22Rv1 (cell line): ENCODE measurements around the gene URGCP.
"Not testable (repeated sequence)": the region's sequence is repeated elsewhere in the genome, so short reads cannot be mapped to it uniquely, and the experiment has no call there.

ENCODE experiments used
- H3K27ac ChIP-seq: fragments of 450-650 bp; 2 replicates; pipeline ENCODE4 v1.5.1; 2017
- ZFX ChIP-seq: fragments of 450-650 bp; IDR thresholded peaks from 2 replicates; pipeline ENCODE4 v1.6.1; 2017; ENCODE audit warnings: antibody characterized with exemption, borderline replicate concordance
- TF ChIP-seq, protein P1 (sequence below): fragments of 450-650 bp; IDR thresholded peaks from 2 replicates; pipeline ENCODE4 v1.5.1; 2017; ENCODE audit warnings: mild to moderate bottlenecking

Gene URGCP

DNA sequence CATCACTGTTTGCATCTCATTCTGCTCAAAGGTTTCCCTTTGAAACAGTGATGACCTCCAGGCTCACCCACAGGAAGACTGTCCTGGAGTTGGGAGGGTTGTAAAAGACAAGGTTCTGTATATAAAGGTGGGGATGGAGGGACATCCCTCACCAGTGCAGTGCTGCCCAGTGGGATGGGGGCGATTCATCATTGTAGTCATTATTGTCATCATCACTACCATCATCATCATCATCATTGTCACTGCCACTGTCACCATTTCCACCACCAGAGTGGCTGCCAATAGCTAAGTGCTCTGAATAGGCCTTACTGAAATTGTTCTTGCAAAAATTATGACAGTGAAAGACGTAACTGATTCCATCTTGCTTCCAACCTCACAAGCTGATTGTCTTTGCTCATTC lies 61.7 kb downstream of the URGCP start:
- TF ChIP-seq ZFX, result no peak
- TF ChIP-seq, protein P1, sequence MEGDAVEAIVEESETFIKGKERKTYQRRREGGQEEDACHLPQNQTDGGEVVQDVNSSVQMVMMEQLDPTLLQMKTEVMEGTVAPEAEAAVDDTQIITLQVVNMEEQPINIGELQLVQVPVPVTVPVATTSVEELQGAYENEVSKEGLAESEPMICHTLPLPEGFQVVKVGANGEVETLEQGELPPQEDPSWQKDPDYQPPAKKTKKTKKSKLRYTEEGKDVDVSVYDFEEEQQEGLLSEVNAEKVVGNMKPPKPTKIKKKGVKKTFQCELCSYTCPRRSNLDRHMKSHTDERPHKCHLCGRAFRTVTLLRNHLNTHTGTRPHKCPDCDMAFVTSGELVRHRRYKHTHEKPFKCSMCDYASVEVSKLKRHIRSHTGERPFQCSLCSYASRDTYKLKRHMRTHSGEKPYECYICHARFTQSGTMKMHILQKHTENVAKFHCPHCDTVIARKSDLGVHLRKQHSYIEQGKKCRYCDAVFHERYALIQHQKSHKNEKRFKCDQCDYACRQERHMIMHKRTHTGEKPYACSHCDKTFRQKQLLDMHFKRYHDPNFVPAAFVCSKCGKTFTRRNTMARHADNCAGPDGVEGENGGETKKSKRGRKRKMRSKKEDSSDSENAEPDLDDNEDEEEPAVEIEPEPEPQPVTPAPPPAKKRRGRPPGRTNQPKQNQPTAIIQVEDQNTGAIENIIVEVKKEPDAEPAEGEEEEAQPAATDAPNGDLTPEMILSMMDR, result no peak

DNA sequence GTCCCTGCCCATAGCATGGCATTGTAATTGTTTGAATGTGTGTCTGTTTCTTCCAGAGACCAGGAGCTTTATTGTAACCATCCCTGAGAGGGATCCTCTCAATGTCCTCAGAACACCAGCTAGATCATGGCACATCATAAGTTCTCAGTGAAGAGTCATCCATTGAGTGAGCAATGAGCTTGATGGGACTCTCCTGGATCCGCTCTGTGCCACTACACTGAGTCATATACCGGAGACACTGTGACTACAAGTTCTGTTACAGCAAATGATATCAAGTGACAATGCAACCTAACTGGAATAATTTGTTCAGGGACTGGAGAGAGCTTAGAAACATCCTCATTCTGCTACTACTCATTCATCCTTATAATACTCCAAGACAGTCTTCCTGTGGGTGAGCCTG lies 62.1 kb downstream of the URGCP start:
- no peak for TF ChIP-seq ZFX
- TF ChIP-seq, protein P1, result no peak
- H3K27ac ChIP-seq, result no peak overlapping the region

More for the DNA sequence above, 61.7 kb downstream of the URGCP start:
- H3K27ac ChIP-seq, result no peak overlapping the region

DNA sequence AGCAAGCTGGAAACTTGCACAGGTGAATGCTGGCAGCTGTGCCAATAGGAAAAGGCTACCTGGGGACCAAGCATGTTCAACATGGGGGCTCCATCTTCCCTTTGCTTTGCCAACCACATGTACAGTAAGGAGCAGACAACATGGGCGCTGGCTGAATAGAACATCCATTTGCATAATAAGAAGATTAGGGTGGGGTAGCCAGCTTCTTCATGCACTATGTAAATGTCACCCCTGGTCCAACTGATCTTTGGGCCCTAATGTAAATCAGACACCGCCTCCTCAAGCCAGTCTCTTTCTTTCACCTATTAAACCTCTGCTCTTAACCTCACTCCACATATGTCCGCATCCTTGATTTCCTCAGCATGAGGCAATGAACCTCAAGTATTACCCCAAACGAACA lies 63.1 kb downstream of the URGCP start:
- H3K27ac ChIP-seq, result no peak overlapping the region
- no peak for TF ChIP-seq ZFX
- TF ChIP-seq, protein P1, result no peak

DNA sequence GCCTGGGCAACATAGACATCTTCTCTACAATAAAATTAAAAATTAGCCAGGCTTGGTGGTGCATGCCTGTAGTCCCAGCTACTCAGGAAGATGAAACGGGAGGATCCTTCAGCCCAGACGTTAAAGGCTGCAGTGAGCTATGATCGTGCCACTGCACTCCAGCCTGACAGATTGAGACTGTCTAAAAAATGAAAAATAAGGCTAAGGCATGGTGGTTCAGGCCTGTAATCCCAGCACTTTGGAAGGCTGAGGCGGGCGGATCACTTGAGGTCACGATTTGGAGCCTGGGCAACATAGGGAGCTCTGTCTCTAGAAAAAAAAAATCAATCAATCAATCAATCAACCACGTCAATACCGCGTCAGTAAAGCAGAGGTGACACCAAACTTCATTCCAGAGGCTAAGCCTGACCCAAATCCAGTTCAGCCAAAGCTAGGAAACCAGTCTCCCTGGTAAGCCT lies 68.2 kb downstream of the URGCP start:
- H3K27ac ChIP-seq, result no peak overlapping the region
- TF ChIP-seq, protein P1, result no peak
- no peak for TF ChIP-seq ZFX

DNA sequence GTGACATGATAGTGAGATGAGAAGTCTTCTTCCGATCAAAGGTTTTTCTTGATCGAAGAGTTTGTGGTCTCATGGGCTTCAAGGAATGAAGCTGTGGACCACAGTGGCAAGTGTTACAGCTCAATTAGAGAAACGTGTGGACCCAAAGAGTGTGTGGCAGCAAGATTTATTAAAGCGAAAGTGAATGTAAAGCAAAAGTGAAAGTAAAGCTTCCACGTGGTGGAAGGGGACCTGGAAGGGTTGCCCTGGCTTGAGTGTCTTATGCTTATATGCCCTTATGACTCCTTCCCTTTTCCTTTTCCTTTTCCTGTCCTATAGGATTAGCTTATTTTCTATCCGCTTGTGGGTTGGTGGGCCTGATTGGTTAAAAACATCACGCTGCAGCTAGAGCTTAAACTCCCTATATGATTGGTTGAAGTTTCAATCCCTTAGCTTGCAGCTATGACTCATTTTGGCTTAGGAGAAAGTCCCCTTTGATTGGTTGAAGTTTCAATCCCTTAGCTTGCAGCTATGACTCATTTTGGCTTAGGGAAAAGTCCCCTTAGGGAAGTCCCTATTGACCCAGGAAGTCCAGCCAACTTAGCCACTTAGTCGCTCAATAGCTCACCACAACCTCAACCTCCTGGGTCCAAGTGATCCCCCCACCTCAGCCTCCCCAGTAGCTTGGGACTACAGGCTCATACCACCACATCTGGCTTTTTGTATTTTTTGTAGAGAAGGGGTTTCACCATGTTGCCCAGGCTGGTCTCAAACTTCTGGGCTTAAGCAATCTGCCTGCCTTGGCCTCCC lies 71.7 kb downstream of the URGCP start:
- H3K27ac ChIP-seq, result no peak overlapping the region

DNA sequence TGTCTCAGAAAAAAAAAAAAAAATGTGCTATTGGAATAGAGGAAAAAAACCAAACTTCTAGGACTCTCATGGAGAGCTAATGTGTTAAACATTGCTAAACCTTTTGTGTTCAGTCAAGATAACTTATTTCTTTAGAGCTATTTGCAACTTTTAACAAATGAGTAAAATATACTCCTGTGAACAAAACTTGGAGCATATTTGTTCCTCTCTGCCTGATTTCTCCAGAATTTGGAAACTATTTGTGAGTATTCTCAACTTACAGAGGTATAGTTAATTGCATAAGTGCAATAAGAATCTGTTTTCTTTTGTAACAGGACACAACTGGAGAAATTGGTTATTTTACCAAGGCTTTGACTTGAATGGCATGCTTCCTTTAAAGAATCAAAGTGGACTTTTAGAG lies 75.5 kb downstream of the URGCP start:
- H3K27ac ChIP-seq, result not testable (repeated sequence)

More for the DNA sequence above, 71.7 kb downstream of the URGCP start:
- TF ChIP-seq, protein P1, result no peak
- TF ChIP-seq ZFX, result no peak
